ENCODE measurements around the gene UPK1B.

The UPK1B gene

GRCh38 chr3:119173325-119173724 lies at the start of gene UPK1B:
TSS of gene UPK1B (plus strand) at chr3:119173598. CDS start at chr3:119186742, 13,144 bp downstream.
- TF ChIP-seq CTCF (IDR thresholded peaks at IDR 0.05), result no peak

GRCh38 chr3:119125342-119125741 lies 48.1 kb upstream of the UPK1B start:
- no peak for TF ChIP-seq CTCF (IDR thresholded peaks at IDR 0.05)

- no peak for TF ChIP-seq CTCF (IDR thresholded peaks at IDR 0.05)
Observed at GRCh38 chr3:119125742-119126504, 47.5 kb upstream of the UPK1B start.

DNA sequence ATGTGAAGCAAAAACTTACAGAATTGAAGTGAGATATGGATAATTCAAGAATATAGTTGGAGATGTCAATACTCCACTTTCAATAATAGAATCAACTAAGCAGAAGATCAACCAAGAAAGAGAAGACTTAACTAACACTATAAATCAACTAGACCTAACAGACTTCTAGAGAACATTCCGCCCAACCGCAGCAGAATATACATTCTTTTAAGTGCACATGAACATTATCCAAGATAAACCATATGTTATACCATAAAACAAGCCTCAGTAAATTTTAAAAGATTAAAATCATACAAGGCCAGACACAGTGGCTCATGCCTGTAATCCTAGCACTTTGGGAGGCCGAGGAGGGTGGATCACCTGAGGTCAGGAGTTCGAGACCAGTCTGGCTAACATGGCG lies 32.9 kb upstream of the UPK1B start:
- TF ChIP-seq CTCF (IDR thresholded peaks at IDR 0.05), result no peak

DNA sequence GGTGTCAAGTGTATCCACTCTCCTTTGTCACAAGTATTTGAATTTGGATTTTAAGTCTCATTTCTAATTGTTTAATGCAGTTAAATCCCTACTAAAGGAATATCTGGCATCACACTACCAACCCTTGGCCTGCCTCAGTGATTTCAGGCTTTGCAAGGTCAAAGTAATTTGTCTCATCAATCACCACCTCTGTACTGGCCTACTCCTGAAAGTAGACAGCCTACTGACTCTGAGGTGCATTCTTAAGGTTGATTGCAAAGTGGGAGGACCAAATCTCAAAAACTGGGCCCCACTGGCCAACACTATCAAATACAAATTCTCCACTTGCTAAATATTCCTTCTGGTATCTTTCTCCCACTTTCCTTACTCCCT lies 28.3 kb upstream of the UPK1B start:
- TF ChIP-seq CTCF (IDR thresholded peaks at IDR 0.05), result no peak

DNA sequence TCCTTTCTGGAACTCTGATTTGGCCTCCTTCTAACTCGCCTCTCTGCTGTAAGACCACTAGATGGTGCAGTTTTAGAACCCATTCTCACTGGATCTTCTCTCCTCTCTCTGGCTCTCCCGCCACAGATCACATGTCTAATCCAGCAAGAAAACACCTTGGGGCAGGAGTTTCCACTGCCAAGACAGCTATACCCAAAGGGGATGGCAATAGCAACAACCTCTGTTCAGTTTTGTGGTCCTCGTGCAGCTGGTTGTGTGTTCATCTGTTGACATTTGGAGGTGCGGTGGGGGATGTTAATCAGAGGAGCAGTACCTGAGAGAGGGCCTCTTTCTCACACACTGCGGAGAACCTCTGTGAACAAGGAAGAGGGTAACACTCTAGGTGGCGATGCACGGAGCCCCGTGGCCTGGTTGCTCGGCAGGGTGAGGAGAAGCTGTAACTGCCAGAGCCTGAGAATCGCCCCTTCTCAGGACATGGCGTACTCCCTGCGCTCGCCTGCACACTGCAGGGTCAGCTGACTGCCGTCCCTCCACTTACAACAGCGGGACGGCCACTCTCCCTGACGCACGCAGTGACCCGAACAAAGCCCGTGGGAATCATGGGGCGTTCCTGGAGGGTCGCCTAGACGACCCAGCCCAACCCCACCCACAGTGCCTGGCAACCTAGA lies 27.8 kb upstream of the UPK1B start, which contains the start of gene TEX55:
TEX55 (plus strand) TSS at position 666 of the 668 bp plus-strand sequence. CDS start 25 bp downstream, outside the sequence.
- peak; percentile 67 for TF ChIP-seq CTCF (IDR thresholded peaks at IDR 0.05)

DNA sequence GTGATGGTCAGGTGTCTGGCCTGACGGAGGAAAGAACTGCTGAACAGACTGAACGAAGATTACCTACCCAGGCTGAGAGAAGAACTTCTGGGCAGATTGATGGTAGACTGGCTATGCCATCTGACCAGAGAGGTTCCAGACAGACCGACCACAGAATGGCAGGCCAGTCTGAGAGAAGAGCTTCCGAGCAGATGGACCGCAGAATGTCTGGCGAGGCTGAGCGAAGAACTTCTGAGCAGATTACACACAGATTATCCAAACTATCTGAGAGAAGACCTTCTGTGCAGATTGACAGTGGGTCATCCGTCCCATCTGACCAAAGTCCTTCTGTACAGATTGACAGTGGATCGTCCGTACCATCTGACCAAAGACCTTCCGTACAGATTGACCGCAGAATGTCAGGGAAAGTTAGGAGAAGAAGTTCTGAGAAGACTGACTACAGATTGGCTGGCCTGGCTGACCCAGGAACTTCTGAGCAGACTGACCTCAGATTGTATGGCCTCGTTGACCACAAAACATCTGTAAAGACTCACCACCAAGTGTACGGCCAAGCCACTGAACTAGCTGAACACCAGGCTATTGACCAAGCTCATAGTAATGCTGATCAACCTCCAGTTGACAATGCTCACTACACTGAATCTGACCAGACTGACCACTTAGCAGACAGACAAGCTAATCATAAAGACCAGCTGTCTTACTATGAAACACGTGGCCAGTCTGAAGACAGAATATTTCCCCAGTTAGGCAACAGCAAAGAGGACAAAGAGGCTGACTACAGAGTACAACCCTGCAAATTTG lies 26.6 kb upstream of the UPK1B start:
- no peak for TF ChIP-seq CTCF (IDR thresholded peaks at IDR 0.05)

Data from LNCAP (cell line).